Chondrocyte (in vitro differentiated cells): Measurements from ENCODE around the gene ZNG1F. TPM values are rescaled to one million over a fixed set of nuclear protein-coding genes. Genes with fewer than 3 reads are reported as not detected.
"Not testable (repeated sequence)": the region's sequence is repeated elsewhere in the genome, so short reads cannot be mapped to it uniquely, and the experiment has no call there.

Experiments used
- DNase-seq: peaks from one replicate; pipeline ENCODE4 v3.0.0; 2021; ENCODE audit warnings: mixed read lengths, low spot score
- H3K27ac Mint-ChIP-seq: one replicate; pipeline ENCODE4 v1.8.0; 2021; ENCODE audit warnings: mild to moderate bottlenecking, moderate library complexity, mixed read lengths; ENCODE audit not compliant: unreplicated experiment
- H3K27me3 Mint-ChIP-seq: 2 replicates; pipeline ENCODE4 v1.8.0; 2021; ENCODE audit warnings: low read depth, mixed read lengths
- H3K36me3 Mint-ChIP-seq: 2 replicates; pipeline ENCODE4 v1.8.0; 2021; ENCODE audit warnings: low read depth, mixed read lengths
- H3K4me1 Mint-ChIP-seq: 2 replicates; pipeline ENCODE4 v1.8.0; 2021; ENCODE audit warnings: low read depth, mild to moderate bottlenecking, mixed read lengths
- H3K4me3 Mint-ChIP-seq: one replicate; pipeline ENCODE4 v1.8.0; 2021; ENCODE audit warnings: mild to moderate bottlenecking, moderate library complexity, mixed read lengths; ENCODE audit not compliant: unreplicated experiment
- H3K9me3 Mint-ChIP-seq: 2 replicates; pipeline ENCODE4 v1.8.0; 2021; ENCODE audit warnings: low read depth, mixed read lengths
- microRNA-seq: library from miRNA; unstranded; fragments of <30 nt; microRNA quantifications from one replicate; pipeline ENCODE4 v1.2.0, GENCODE V29; 2020; ENCODE audit warnings: borderline number of aligned reads
- total RNA-seq: library from RNA; stranded (reverse); gene quantifications from 3 replicates; pipeline ENCODE4 v1.2.1, GENCODE V29; 2021
- TF ChIP-seq, protein P1 (sequence below): fragments of 200-600 bp; sonication (generic); IDR thresholded peaks from 2 replicates; pipeline ENCODE4 v1.5.0; 2021; ENCODE audit warnings: antibody characterized with exemption, mild to moderate bottlenecking, moderate library complexity

Gene ZNG1F
- total RNA-seq, 1 donor from 2014 or later = 8.6 TPM

DNA sequence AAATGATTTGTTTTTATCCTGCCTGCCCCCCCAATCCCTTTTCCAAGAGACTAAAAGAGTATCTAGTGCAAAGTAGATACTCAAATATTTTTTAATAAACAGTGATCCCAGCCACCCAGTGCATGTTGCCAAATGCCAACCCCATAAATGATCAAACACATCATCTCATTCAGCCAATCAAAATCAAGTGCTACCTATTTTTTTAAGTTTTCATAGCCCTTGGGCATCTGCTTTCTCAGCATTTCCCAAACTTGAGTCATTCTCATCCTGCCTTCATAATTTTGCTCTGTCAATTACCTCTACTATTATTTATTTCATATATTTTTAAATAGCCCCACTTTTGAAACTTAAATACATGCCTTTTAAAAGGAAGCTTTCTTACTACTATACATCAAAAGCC, 98.2 kb downstream of the ZNG1F start:
- H3K27ac Mint-ChIP-seq, H3K36me3 Mint-ChIP-seq, DNase-seq, H3K9me3 Mint-ChIP-seq, H3K4me3 Mint-ChIP-seq, H3K4me1 Mint-ChIP-seq: not testable (repeated sequence)
- peaks cover 10% of the 10 kb centered on the region for H3K27me3 Mint-ChIP-seq

DNA sequence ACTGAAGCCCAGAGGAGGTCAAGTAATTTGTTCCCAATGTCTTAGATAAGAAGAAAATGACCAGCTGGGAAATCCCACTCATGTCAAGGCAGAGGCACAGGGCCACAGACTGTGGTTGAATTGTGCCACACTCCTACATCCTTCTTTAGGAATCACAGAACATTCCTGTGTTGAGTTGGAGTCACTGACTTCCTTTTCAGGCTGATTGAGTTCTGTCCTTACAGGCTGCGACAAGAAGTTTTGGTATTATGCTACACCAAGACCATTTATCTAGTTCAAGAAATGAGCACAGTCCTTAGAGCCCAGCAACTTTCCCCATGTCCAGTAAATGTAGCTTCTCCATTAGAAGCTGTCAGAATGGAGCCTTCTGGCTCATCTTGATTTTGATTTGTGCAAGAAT, 98.7 kb downstream of the ZNG1F start:
- H3K4me1 Mint-ChIP-seq, DNase-seq, H3K36me3 Mint-ChIP-seq, H3K4me3 Mint-ChIP-seq, H3K27ac Mint-ChIP-seq, H3K9me3 Mint-ChIP-seq: not testable (repeated sequence)
- peaks cover 12% of the 10 kb centered on the region for H3K27me3 Mint-ChIP-seq

DNA sequence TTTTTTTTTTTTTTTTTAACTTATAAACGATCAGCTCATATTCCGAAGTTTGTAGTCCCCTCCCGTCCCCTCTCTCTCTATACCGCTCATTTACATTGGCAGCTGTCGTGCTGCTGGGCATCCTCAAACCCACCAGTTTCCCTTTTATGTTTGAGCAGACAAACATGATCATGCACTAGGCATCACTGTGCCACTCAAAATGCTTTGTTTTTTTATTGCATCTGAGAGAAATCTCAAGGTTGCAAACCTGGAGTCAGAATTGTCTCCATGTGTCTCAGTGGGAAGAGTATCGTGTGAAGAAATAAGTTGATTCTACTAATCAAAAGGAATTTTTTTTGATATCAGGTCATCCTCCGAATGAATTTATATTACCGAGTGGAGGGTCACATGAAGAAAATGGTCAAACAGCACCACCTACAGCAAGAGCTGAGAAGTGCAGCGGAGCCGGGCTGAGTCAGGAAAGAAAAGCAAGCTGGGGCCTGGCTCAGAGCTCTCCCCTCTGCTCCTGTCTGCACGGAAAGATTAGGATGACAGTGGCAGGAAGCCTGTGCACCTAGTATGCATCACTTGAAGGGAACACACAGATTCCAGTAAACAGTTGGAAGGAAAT, 100.6 kb downstream of the ZNG1F start:
- not testable (repeated sequence) for H3K4me1 Mint-ChIP-seq, DNase-seq, H3K36me3 Mint-ChIP-seq, H3K9me3 Mint-ChIP-seq, H3K4me3 Mint-ChIP-seq, H3K27ac Mint-ChIP-seq
- TF ChIP-seq, protein P1, sequence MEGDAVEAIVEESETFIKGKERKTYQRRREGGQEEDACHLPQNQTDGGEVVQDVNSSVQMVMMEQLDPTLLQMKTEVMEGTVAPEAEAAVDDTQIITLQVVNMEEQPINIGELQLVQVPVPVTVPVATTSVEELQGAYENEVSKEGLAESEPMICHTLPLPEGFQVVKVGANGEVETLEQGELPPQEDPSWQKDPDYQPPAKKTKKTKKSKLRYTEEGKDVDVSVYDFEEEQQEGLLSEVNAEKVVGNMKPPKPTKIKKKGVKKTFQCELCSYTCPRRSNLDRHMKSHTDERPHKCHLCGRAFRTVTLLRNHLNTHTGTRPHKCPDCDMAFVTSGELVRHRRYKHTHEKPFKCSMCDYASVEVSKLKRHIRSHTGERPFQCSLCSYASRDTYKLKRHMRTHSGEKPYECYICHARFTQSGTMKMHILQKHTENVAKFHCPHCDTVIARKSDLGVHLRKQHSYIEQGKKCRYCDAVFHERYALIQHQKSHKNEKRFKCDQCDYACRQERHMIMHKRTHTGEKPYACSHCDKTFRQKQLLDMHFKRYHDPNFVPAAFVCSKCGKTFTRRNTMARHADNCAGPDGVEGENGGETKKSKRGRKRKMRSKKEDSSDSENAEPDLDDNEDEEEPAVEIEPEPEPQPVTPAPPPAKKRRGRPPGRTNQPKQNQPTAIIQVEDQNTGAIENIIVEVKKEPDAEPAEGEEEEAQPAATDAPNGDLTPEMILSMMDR = peak; percentile 74
- H3K27me3 Mint-ChIP-seq = peaks cover 12% of the 10 kb centered on the region

DNA sequence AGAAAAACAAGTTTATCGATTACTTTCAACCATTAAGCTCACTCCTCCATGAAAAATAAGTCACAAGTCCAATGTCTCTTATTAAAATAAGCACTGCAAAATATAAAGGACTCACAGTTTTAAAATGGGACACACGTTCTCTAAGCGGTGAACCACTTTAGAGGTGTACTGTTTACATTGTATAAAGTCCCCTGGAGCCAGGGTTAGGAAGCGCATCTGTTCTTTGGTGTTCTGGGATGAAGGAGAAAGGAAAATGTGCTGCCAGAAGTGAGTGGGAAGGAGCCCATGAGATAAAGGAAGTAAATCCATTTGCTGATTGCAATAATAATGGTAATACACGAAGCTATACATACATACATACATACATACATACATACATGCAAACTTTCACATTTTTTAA, 101.2 kb downstream of the ZNG1F start:
- H3K4me3 Mint-ChIP-seq, H3K4me1 Mint-ChIP-seq, DNase-seq, H3K27ac Mint-ChIP-seq, H3K36me3 Mint-ChIP-seq, H3K9me3 Mint-ChIP-seq: not testable (repeated sequence)
- peaks cover 12% of the 10 kb centered on the region for H3K27me3 Mint-ChIP-seq

DNA sequence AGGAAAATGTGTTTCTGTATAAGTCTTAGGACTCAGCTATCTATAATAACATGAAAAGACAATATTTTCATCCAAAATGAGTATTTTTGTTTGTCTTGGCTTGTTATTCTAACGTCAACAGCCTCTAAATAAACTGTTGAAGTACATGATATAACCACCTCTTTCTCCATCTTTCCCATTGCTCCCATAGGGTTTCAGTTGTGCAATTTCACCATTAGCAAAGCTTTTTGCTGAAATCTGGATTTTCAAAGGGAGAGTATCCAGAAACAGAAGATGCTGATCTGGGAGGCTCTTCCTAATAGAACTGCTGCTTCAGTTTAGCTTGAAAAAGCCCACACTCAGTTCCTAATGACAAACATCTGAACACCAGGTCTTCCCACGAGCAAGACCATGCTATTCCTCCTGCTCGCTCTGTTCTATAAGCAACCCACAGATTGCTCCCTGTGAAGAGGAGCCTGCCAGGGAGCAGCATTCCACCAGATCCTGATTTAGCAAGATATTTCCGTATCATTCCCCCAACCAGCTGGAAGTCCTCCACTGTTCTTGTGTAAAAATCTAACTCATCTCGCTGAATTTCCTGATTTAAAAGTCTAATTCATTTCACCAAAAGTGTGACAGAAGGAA, 101.8 kb downstream of the ZNG1F start:
- not testable (repeated sequence) for DNase-seq, H3K9me3 Mint-ChIP-seq, H3K4me1 Mint-ChIP-seq, H3K36me3 Mint-ChIP-seq, H3K4me3 Mint-ChIP-seq, H3K27ac Mint-ChIP-seq
- H3K27me3 Mint-ChIP-seq = peaks cover 12% of the 10 kb centered on the region

DNA sequence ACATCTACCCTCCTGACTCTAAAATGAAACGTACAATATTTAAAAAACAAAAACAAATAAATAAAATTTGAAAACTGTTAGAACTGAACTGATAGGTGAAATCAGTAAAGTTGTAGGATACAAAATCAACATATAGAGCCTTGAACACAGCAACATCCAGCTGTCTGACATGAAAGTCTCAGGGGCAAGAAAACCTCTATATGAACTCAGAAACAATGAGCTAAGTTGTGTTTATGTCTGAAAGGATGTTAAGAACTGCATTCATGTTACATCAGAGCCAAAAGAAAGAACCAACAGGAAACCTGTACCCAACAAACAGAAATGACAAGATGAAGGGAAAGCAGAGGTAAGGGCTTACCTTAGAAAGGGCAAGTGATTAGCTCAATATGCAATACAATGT, 102.4 kb downstream of the ZNG1F start:
- H3K4me3 Mint-ChIP-seq, H3K27ac Mint-ChIP-seq, H3K4me1 Mint-ChIP-seq, DNase-seq, H3K36me3 Mint-ChIP-seq, H3K9me3 Mint-ChIP-seq: not testable (repeated sequence)
- H3K27me3 Mint-ChIP-seq = peaks cover 12% of the 10 kb centered on the region

DNA sequence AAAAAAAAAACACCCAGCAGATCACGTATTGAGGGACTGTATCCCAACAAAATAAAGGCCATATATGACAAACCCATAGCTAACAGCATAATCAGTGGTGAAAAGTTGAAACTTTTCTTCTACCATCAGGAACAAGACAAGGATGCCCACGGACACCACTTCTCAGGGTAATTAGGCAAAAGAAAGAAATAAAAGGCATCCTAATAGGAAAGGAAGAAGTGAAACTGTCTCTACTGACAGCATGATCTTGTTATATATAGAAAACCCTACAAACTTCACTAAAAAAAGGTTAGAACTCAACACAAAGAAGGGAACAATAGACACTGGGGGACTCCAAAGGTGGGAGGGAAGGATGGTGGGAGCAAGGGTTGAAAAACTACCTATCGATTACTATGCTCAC, 102.9 kb downstream of the ZNG1F start:
- not testable (repeated sequence) for H3K4me3 Mint-ChIP-seq, H3K27ac Mint-ChIP-seq, H3K4me1 Mint-ChIP-seq, DNase-seq, H3K36me3 Mint-ChIP-seq, H3K9me3 Mint-ChIP-seq
- H3K27me3 Mint-ChIP-seq = peaks cover 12% of the 10 kb centered on the region

DNA sequence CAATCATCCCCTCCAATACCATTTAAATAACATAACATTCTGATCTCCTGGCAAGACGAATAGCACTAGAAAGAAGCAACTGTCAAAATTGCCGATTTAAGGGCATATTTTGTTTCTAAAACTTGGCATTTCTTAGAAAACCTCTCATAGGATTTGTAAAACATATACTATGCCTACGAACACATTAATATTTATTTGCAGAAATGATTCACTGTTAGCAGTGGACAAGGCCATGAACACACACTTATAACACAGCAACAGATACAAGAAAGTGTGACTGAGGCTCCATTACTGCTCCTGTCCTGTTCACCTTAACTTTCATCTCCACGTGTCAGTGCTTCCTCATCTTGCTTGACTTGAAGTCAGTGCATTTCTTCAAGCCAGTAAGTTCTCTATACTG, 106.8 kb downstream of the ZNG1F start:
- not testable (repeated sequence) for H3K9me3 Mint-ChIP-seq, DNase-seq, H3K4me3 Mint-ChIP-seq, H3K27ac Mint-ChIP-seq, H3K36me3 Mint-ChIP-seq, H3K27me3 Mint-ChIP-seq, H3K4me1 Mint-ChIP-seq

Small RNA genes lying within 50 kb of the gene (microRNA-seq; reads per million reads assigned to microRNA genes)
- gene MIR4477A = not detected

Other genes with a start within 250 kb of the ZNG1F start
- not detected in 3 replicates for gene FOXD4L6, start 60.6 kb downstream of the ZNG1F start, total RNA-seq